ENCODE data around the gene PAX6.
"Not testable (repeated sequence)": the region's sequence is repeated elsewhere in the genome, so short reads cannot be mapped to it uniquely, and the experiment has no call there.

Gene PAX6

GRCh38 chr11:31767685-31768084, 43.4 kb downstream of the PAX6 start:
- DNase-seq (ENCODE audit: low read depth): no peak

GRCh38 chr11:31767066-31767465, 44.1 kb downstream of the PAX6 start:
- DNase-seq (ENCODE audit: low read depth): no peak

GRCh38 chr11:31764766-31765165, 46.4 kb downstream of the PAX6 start:
- DNase-seq (ENCODE audit: low read depth): no peak

- DNase-seq (ENCODE audit: low read depth): no peak
Measured at GRCh38 chr11:31764261-31764660, 46.9 kb downstream of the PAX6 start.

GRCh38 chr11:31763296-31763695, 47.8 kb downstream of the PAX6 start:
- no peak for DNase-seq (ENCODE audit: low read depth)

- DNase-seq (ENCODE audit: low read depth): no peak
Measured at GRCh38 chr11:31761636-31762035, 49.5 kb downstream of the PAX6 start.

- no peak for DNase-seq (ENCODE audit: low read depth)
Measured at GRCh38 chr11:31757260-31757835, 53.8 kb downstream of the PAX6 start.

- DNase-seq (ENCODE audit: low read depth): no peak
Measured at GRCh38 chr11:31747581-31747980, 63.5 kb downstream of the PAX6 start.

- DNase-seq (ENCODE audit: low read depth): not testable (repeated sequence)
Measured at GRCh38 chr11:31740731-31741368, 70.3 kb downstream of the PAX6 start.

GRCh38 chr11:31740131-31740530, 71.0 kb downstream of the PAX6 start:
- no peak for DNase-seq (ENCODE audit: low read depth)

All from GM04504 (cell line).